GM21360 (cell line): ENCODE measurements around the gene RAB30.
A peak's percentile ranks its signal among the peaks of the same experiment; 100 is the strongest.

Experiments
- ATAC-seq: cut with Tn5 transposase; IDR thresholded peaks from one replicate; pipeline ENCODE4 v1.9.1; 2021; ENCODE audit warnings: mild to moderate bottlenecking, moderate library complexity; ENCODE audit not compliant: unreplicated experiment

RAB30 gene

GRCh38 chr11:83070731-83071566 is 748 bp downstream of the RAB30 start:
- ATAC-seq: no peak

GRCh38 chr11:83070044-83070701 is 1.5 kb downstream of the RAB30 start:
- no peak for ATAC-seq

- ATAC-seq: no peak
Measured at GRCh38 chr11:83069441-83070043, 2.2 kb downstream of the RAB30 start.

GRCh38 chr11:83068568-83068967 is 3.1 kb downstream of the RAB30 start:
- ATAC-seq: no peak

GRCh38 chr11:83064011-83064410 is 7.7 kb downstream of the RAB30 start:
- ATAC-seq: no peak

- peak; percentile 58 for ATAC-seq
Measured at GRCh38 chr11:83063073-83063754, 8.5 kb downstream of the RAB30 start.

GRCh38 chr11:83061883-83062282 is 9.8 kb downstream of the RAB30 start:
- ATAC-seq: peak; percentile 80

GRCh38 chr11:83060965-83061364 is 10.7 kb downstream of the RAB30 start:
- no peak for ATAC-seq

- ATAC-seq: no peak
Measured at GRCh38 chr11:83057721-83058120, 14.0 kb downstream of the RAB30 start.

- no peak for ATAC-seq
Measured at GRCh38 chr11:83056611-83057010, 15.1 kb downstream of the RAB30 start.

- ATAC-seq: no peak
Measured at GRCh38 chr11:83056204-83056603, 15.5 kb downstream of the RAB30 start.

- ATAC-seq: no peak
Measured at GRCh38 chr11:83054904-83055380, 16.8 kb downstream of the RAB30 start.

- ATAC-seq: peak; percentile 78
Measured at GRCh38 chr11:83054001-83054400, 17.7 kb downstream of the RAB30 start.

GRCh38 chr11:83051760-83052671 is 19.7 kb downstream of the RAB30 start:
- ATAC-seq: no peak

- ATAC-seq: no peak
Measured at GRCh38 chr11:83047515-83048225, 24.0 kb downstream of the RAB30 start.

GRCh38 chr11:83046621-83047172 is 25.0 kb downstream of the RAB30 start:
- no peak for ATAC-seq

GRCh38 chr11:83044958-83045712 is 26.6 kb downstream of the RAB30 start:
- ATAC-seq: peak; percentile 87

GRCh38 chr11:83042964-83043711 is 28.6 kb downstream of the RAB30 start:
- ATAC-seq: no peak
